Measurements from ENCODE around the gene SERPINB3. TPM values are rescaled to one million over a fixed set of nuclear protein-coding genes. Genes with fewer than 3 reads are reported as not detected.

The SERPINB3 gene
- total RNA-seq, 6 experiments from 2014 or later = not detected

- Histone ChIP-seq H3K4me1 (no peaks in the 10 kb centered on the region), H3K27ac (no peak overlapping the region), H3K36me3 (no peaks in the 10 kb centered on the region), H3K9me3 (no peaks in the 10 kb centered on the region), H3K27me3 (no peaks in the 10 kb centered on the region), H3K4me3 (no peak overlapping the region)
- no peak for TF ChIP-seq CTCF (IDR thresholded peaks at IDR 0.05)
- TF ChIP-seq POLR2A (IDR thresholded peaks at IDR 0.05) = no peak
- DNase-seq (no peak), ATAC-seq (no peak)
- intact Hi-C loops (cut with DNase I) = no loop called here
- WGBS (ENCODE audit: insufficient coverage, low coverage, low lambda C conversion rate, missing lambda C conversion rate) = 74% methylated on average over 5 of the region's 6 CpGs
These were observed 24.0 kb downstream of the SERPINB3 start for GRCh38 chr18:63637703-63638102.

- Histone ChIP-seq H3K4me3 (no peak overlapping the region), H3K9me3 (no peaks in the 10 kb centered on the region), H3K27me3 (no peaks in the 10 kb centered on the region), H3K4me1 (no peaks in the 10 kb centered on the region), H3K36me3 (no peaks in the 10 kb centered on the region), H3K27ac (no peak overlapping the region)
- intact Hi-C loops (cut with DNase I) = no loop called here
- no peak for DNase-seq
- ATAC-seq = no peak
- TF ChIP-seq CTCF (IDR thresholded peaks at IDR 0.05) (no peak), POLR2A (IDR thresholded peaks at IDR 0.05) (no peak)
These were observed 33.9 kb downstream of the SERPINB3 start for GRCh38 chr18:63627819-63628218.

- TF ChIP-seq POLR2A (IDR thresholded peaks at IDR 0.05) = no peak
- TF ChIP-seq CTCF (IDR thresholded peaks at IDR 0.05) = no peak
- H3K27me3 ChIP-seq = no peaks in the 10 kb centered on the region
- WGBS (ENCODE audit: insufficient coverage, low coverage, low lambda C conversion rate, missing lambda C conversion rate) = 29% methylated on average over 1 of the region's 4 CpGs
- intact Hi-C loops (cut with DNase I) = no loop called here
- ATAC-seq (peak in 1 of 4 donors; percentile 22), DNase-seq (no peak)
- H3K4me3 ChIP-seq = no peak overlapping the region
- H3K4me1 ChIP-seq = no peaks in the 10 kb centered on the region
- no peaks in the 10 kb centered on the region for H3K9me3 ChIP-seq
- H3K36me3 ChIP-seq = no peaks in the 10 kb centered on the region
- no peak overlapping the region for H3K27ac ChIP-seq
These were observed 35.3 kb downstream of the SERPINB3 start for GRCh38 chr18:63626431-63626830.

GRCh38 chr18:63624863-63625262, 36.8 kb downstream of the SERPINB3 start:
- H3K9me3 ChIP-seq = no peaks in the 10 kb centered on the region
- H3K36me3 ChIP-seq = no peaks in the 10 kb centered on the region
- H3K4me3 ChIP-seq = no peak overlapping the region
- H3K27me3 ChIP-seq = no peaks in the 10 kb centered on the region
- DNase-seq = no peak
- no peak for ATAC-seq
- intact Hi-C loops (cut with DNase I) = no loop called here
- H3K27ac ChIP-seq = no peak overlapping the region
- 67% methylated on average over 1 of the region's 3 CpGs for WGBS (ENCODE audit: insufficient coverage, low coverage, low lambda C conversion rate, missing lambda C conversion rate)
- TF ChIP-seq CTCF (IDR thresholded peaks at IDR 0.05) (no peak), POLR2A (IDR thresholded peaks at IDR 0.05) (no peak)
- no peaks in the 10 kb centered on the region for H3K4me1 ChIP-seq

- no peak overlapping the region for H3K4me3 ChIP-seq
- WGBS (ENCODE audit: insufficient coverage, low coverage, low lambda C conversion rate, missing lambda C conversion rate) = 27% methylated on average over 3 of the region's 3 CpGs
- H3K27me3 ChIP-seq = no peaks in the 10 kb centered on the region
- no peaks in the 10 kb centered on the region for H3K9me3 ChIP-seq
- DNase-seq (no peak), ATAC-seq (no peak)
- intact Hi-C loops (cut with DNase I) = no loop called here
- H3K27ac ChIP-seq = no peak overlapping the region
- no peaks in the 10 kb centered on the region for H3K4me1 ChIP-seq
- no peaks in the 10 kb centered on the region for H3K36me3 ChIP-seq
- TF ChIP-seq POLR2A (IDR thresholded peaks at IDR 0.05) = no peak
- no peak for TF ChIP-seq CTCF (IDR thresholded peaks at IDR 0.05)
These were observed 42.0 kb downstream of the SERPINB3 start for GRCh38 chr18:63619661-63620060.
